IgD-negative memory B cell (primary cell): Measurements from ENCODE around the gene SLC6A5. TPM values are rescaled to one million over a fixed set of nuclear protein-coding genes. Genes with fewer than 3 reads are reported as not detected.
A peak's percentile ranks its signal among the peaks of the same experiment; 100 is the strongest.
"Not testable (repeated sequence)": the region's sequence is repeated elsewhere in the genome, so short reads cannot be mapped to it uniquely, and the experiment has no call there.

Source experiments
- H3K27ac Mint-ChIP-seq, 3 donors: one replicate each; pipeline ENCODE4 v1.8.0; 2020 to 2022; ENCODE audit warnings: mild to moderate bottlenecking in 3 of 3, mixed read lengths in 3 of 3, moderate library complexity in 1 of 3
- H3K27me3 Mint-ChIP-seq: one replicate; pipeline ENCODE4 v1.8.0; 2021; ENCODE audit warnings: mixed read lengths
- H3K36me3 Mint-ChIP-seq: one replicate; pipeline ENCODE4 v1.8.0; 2020; ENCODE audit warnings: mild to moderate bottlenecking, mixed read lengths
- H3K4me1 Mint-ChIP-seq, 3 donors: one replicate each; pipeline ENCODE4 v1.8.0; 2020 to 2022; ENCODE audit warnings: mixed read lengths in 3 of 3, mild to moderate bottlenecking in 1 of 3
- H3K4me3 Mint-ChIP-seq, 4 donors: one replicate each; pipeline ENCODE4 v1.8.0; 2020 to 2022; ENCODE audit warnings: mild to moderate bottlenecking in 4 of 4, mixed read lengths in 4 of 4, moderate library complexity in 3 of 4
- H3K9me3 Mint-ChIP-seq, 3 donors: one replicate each; pipeline ENCODE4 v1.8.0; 2020 to 2021; ENCODE audit warnings: mixed read lengths in 3 of 3, mild to moderate bottlenecking in 1 of 3
- polyA plus RNA-seq: library from polyadenylated mRNA; unstranded; fragments of 300-500 nt; fragmentation: Illumina TruSeq; gene quantifications from one replicate; pipeline ENCODE4 v1.2.3, GENCODE V29; 2021

The SLC6A5 gene
- not detected for polyA plus RNA-seq

GRCh38 chr11:20599221-20600019, at the start of gene SLC6A5:
Gene SLC6A5 (plus strand): TSS chr11:20599608. CDS start chr11:20599673, 65 bp downstream.
- Mint-ChIP-seq H3K27ac (peak within 1 kb of the TSS in 1 of 3 donors; percentile 84), H3K4me3 (peak within 1 kb of the TSS in 2 of 4 donors; percentile 18 to 28), H3K36me3 (no peaks in the 10 kb centered on the region), H3K9me3 (peaks cover 0 to 18% (median 1%) of the 10 kb centered on the region in 3 donors), H3K27me3 (peaks cover 76% of the 10 kb centered on the region), H3K4me1 (peaks cover 0 to 6% (median 2%) of the 10 kb centered on the region in 3 donors)

DNA sequence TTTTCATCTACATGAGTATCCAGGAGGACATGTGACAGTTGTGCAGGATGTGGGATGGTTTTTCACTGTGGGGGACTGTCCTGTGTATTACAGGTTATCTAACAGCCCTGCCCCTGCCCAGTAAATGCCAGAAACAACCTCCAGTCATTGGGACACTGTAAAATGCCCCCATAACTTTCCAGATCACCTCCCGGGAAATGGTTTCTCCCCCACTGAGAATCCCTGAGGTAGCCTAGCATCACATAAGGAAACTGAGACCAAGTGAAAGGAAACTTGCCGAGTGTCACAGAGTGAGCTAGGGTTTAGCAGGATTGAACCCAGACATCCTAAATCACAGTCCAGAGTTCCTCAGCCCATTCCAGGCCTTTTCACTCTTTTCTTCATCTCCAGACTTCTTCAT, 48.3 kb upstream of the SLC6A5 start:
- H3K9me3 Mint-ChIP-seq: peaks cover under 1 to 8% (median 3%) of the 10 kb centered on the region in 3 donors
- no peak overlapping the region for H3K4me3 Mint-ChIP-seq
- no peaks in the 10 kb centered on the region for H3K27me3 Mint-ChIP-seq
- H3K27ac Mint-ChIP-seq: no peak overlapping the region
- H3K4me1 Mint-ChIP-seq: no peaks in the 10 kb centered on the region
- H3K36me3 Mint-ChIP-seq: no peaks in the 10 kb centered on the region

GRCh38 chr11:20555783-20556182, 43.6 kb upstream of the SLC6A5 start:
- H3K4me3 Mint-ChIP-seq: no peak overlapping the region
- H3K27ac Mint-ChIP-seq: no peak overlapping the region
- peaks cover 3 to 14% (median 8%) of the 10 kb centered on the region in 3 donors for H3K9me3 Mint-ChIP-seq
- H3K27me3 Mint-ChIP-seq: peaks cover 2% of the 10 kb centered on the region
- H3K36me3 Mint-ChIP-seq: no peaks in the 10 kb centered on the region
- H3K4me1 Mint-ChIP-seq: no peaks in the 10 kb centered on the region

DNA sequence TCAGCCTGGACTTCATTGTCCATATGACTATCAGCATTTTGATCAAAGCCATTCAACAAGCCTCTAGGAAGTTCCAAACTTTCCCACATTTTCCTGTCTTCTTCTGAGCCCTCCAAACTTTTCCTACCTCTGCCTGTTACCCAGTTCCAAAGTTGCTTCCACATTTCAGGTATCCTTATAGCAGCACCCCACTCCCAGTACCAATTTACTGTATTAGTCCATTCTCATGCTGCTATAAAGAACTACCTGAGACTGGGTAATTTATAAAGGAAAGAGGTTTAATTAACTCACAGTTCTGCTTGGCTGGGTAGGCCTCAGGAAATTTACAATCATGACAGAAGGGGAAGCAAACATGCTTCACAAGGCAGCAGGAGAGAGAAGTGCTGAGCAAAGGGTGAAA, 43.0 kb upstream of the SLC6A5 start:
- H3K36me3 Mint-ChIP-seq, H3K27me3 Mint-ChIP-seq, H3K4me1 Mint-ChIP-seq, H3K27ac Mint-ChIP-seq, H3K4me3 Mint-ChIP-seq: not testable (repeated sequence)
- H3K9me3 Mint-ChIP-seq: peaks cover 3 to 14% (median 8%) of the 10 kb centered on the region in 3 donors

DNA sequence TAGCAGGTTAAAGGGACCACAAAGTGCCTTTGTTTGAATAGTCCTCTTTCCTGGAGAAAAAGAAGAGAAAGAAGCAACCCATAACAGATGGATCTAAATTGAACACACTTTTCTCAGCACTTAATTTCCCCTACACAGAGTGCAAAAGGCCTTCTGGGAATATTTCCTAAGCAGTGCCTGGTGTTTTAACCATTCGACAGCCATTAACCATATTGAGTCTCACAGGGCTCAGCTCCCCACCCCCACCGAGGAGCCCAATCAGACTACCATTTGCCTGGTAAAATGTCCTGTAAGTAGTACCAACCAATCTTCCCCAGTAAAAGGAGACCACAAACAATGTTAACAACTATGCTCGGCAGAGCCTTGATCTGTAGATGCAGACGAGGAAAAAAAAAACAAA, 40.7 kb upstream of the SLC6A5 start:
- Mint-ChIP-seq H3K9me3 (peaks cover 3 to 14% (median 8%) of the 10 kb centered on the region in 3 donors), H3K27me3 (peaks cover 2% of the 10 kb centered on the region), H3K4me1 (no peaks in the 10 kb centered on the region), H3K27ac (no peak overlapping the region), H3K4me3 (peak overlapping the region in 1 of 4 donors; percentile 15), H3K36me3 (no peaks in the 10 kb centered on the region)

GRCh38 chr11:20559523-20560300, 39.7 kb upstream of the SLC6A5 start:
- no peak overlapping the region for H3K27ac Mint-ChIP-seq
- H3K36me3 Mint-ChIP-seq: no peaks in the 10 kb centered on the region
- H3K27me3 Mint-ChIP-seq: peaks cover 2% of the 10 kb centered on the region
- H3K9me3 Mint-ChIP-seq: peaks cover 3 to 14% (median 8%) of the 10 kb centered on the region in 3 donors
- no peaks in the 10 kb centered on the region for H3K4me1 Mint-ChIP-seq
- no peak overlapping the region for H3K4me3 Mint-ChIP-seq

DNA sequence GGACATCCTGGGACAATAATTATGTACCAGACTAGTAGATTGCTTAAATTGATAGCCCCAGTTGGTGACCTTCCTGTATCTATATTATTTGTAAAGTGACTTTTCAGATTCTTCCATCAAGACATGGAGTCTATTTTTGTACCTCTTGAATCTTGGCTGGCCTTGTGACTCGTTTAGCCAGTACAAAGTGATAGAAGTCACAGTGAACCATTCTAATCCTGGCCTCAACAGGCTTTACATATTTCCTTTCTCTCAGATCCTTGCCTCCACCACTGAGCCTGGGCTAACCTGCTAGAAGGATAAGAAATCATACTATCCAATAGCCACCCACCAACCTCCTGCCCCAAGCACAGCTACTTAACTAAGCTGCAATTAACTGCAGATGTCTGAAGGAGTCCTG, 37.5 kb upstream of the SLC6A5 start:
- H3K4me3 Mint-ChIP-seq: no peak overlapping the region
- no peaks in the 10 kb centered on the region for H3K9me3 Mint-ChIP-seq
- H3K27ac Mint-ChIP-seq: no peak overlapping the region
- no peaks in the 10 kb centered on the region for H3K4me1 Mint-ChIP-seq
- peaks cover 2% of the 10 kb centered on the region for H3K27me3 Mint-ChIP-seq
- H3K36me3 Mint-ChIP-seq: no peaks in the 10 kb centered on the region

GRCh38 chr11:20563866-20564265, 35.5 kb upstream of the SLC6A5 start:
- no peak overlapping the region for H3K4me3 Mint-ChIP-seq

DNA sequence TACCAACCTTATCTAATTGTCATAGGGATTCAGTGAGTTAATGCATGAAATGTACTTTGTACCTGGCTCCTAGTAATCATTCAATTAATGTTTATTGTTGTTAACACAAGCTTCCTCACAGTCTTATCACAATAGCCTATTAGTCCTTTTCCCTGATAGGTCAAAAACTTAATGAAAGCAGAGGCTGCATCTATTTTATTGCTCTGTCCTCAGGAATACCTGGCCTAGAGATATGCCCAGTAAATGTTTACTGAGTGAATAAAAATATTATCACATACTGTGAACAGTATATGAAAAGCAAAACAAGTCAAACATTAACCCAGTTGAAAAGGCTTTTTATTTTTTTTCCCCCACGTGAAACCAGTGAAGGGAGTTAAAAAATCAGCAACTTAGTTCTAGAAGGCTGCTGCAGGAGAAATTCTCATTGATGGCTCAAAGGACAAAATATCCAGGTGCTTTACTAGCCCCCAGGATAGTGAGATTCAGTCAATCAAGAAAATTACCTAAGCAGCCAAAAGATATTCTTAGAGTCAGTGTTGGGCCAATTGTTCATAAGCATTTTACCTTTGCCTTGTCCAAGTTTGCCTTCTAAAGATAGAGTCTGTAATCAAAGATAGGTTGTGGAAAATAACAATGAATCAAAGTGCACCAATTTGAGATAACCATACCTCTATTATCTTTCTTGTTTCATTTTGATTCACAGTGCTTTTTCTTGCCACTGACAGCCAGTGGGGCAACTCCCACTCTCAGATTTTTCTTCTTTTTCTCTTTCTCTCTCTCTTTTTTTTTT, 34.4 kb upstream of the SLC6A5 start:
- H3K4me1 Mint-ChIP-seq: no peaks in the 10 kb centered on the region
- peaks cover 3% of the 10 kb centered on the region for H3K27me3 Mint-ChIP-seq
- peaks cover 3% of the 10 kb centered on the region for H3K36me3 Mint-ChIP-seq
- no peak overlapping the region for H3K4me3 Mint-ChIP-seq
- peaks cover 0 to 4% (median 2%) of the 10 kb centered on the region in 3 donors for H3K9me3 Mint-ChIP-seq
- no peak overlapping the region for H3K27ac Mint-ChIP-seq

More at GRCh38 chr11:20563866-20564265, 35.5 kb upstream of the SLC6A5 start:
- peaks cover 2% of the 10 kb centered on the region for H3K36me3 Mint-ChIP-seq
- H3K9me3 Mint-ChIP-seq: peaks cover 0 to 4% (median 2%) of the 10 kb centered on the region in 3 donors
- H3K27me3 Mint-ChIP-seq: peaks cover 5% of the 10 kb centered on the region
- H3K27ac Mint-ChIP-seq: no peak overlapping the region
- no peaks in the 10 kb centered on the region for H3K4me1 Mint-ChIP-seq

DNA sequence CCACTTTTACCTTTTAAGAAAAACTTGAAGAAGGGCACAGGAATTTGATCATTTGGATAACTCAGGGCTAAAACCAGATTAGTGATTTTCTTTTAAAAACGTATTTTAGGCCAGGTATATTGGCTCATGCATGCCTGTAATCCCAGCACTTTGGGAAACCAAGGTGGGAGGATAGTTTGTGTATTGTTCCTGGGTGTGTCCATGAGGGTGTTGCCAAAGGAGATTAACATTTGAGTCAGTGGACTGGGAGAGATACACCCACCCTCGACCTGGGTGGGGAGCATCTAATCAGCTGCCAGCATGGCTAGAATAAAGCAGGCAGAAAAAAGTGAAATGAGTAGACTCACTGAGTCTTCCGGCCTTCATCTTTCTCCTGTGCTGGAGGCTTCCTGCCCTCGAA, 33.3 kb upstream of the SLC6A5 start:
- H3K27ac Mint-ChIP-seq, H3K4me3 Mint-ChIP-seq, H3K36me3 Mint-ChIP-seq, H3K27me3 Mint-ChIP-seq, H3K4me1 Mint-ChIP-seq, H3K9me3 Mint-ChIP-seq: not testable (repeated sequence)

DNA sequence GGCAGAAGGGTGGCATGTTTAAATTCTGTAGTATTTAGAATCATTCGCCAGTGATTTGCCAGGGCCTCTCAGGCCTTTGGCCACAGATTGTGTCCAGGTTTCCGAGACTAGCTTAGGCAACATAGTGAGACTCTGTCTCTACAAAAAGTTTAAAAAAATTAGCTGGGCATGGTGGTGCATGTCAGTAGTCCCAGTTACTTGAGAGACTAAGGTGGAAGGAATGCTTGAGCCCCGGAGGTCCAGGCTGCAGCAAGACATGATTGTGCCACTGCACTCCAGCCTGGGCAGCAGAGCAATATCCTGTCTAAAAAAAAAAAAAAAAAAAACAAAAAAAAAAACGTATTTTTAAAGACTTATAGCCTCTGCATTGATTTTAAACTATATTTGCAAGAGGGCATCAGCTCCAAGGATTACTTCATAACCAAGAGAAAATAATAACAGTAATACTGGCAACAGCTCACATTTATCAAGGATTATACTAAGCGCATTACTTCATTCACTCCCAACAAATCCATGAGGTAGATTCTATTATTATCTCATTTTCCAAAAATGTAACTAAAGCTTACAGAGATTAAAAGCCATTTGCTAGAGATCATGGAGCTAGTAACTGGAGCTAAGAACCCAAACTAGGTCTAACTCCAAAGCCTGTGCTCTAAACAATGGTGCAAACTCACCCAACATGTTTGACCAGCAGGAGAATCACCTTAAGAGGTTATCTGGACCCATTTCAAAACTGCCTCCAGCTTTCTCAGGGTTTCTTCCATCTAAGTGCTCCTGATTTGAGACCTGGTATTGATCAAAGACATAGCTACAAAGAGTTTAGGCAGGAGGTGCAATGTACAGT, 32.6 kb upstream of the SLC6A5 start:
- H3K27me3 Mint-ChIP-seq: peaks cover 3% of the 10 kb centered on the region
- no peaks in the 10 kb centered on the region for H3K4me1 Mint-ChIP-seq
- H3K27ac Mint-ChIP-seq: no peak overlapping the region

GRCh38 chr11:20579725-20580124, 19.7 kb upstream of the SLC6A5 start:
- not testable (repeated sequence) for H3K9me3 Mint-ChIP-seq, H3K27ac Mint-ChIP-seq, H3K27me3 Mint-ChIP-seq, H3K36me3 Mint-ChIP-seq, H3K4me3 Mint-ChIP-seq, H3K4me1 Mint-ChIP-seq

More for the DNA sequence above, 32.6 kb upstream of the SLC6A5 start:
- Mint-ChIP-seq H3K9me3 (peaks cover 0 to 4% (median 2%) of the 10 kb centered on the region in 3 donors), H3K36me3 (peaks cover 3% of the 10 kb centered on the region), H3K4me3 (no peak overlapping the region)

DNA sequence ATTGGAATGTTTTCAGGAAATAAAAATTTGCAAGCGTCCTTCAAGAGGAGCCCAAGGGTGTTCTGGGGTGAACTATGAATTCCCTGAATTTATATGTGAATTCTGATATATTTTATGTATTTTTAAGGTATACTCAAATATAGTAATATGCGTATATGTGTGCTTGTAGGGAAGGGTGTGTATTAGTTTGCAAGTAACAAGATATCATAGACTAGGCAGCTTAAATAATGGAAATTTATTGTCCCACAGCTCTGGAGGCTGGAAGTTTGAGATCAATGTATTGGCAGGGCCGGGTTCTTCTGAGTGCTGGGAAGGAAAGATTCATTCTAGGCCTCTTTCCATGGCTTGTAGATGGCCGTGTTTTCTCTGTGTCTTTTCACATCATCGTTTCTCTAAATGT, 16.2 kb upstream of the SLC6A5 start:
- Mint-ChIP-seq H3K27me3 (peaks cover 5% of the 10 kb centered on the region), H3K36me3 (no peaks in the 10 kb centered on the region), H3K4me3 (no peak overlapping the region), H3K9me3 (peaks cover 4 to 7% (median 4%) of the 10 kb centered on the region in 3 donors), H3K4me1 (no peaks in the 10 kb centered on the region), H3K27ac (no peak overlapping the region)

DNA sequence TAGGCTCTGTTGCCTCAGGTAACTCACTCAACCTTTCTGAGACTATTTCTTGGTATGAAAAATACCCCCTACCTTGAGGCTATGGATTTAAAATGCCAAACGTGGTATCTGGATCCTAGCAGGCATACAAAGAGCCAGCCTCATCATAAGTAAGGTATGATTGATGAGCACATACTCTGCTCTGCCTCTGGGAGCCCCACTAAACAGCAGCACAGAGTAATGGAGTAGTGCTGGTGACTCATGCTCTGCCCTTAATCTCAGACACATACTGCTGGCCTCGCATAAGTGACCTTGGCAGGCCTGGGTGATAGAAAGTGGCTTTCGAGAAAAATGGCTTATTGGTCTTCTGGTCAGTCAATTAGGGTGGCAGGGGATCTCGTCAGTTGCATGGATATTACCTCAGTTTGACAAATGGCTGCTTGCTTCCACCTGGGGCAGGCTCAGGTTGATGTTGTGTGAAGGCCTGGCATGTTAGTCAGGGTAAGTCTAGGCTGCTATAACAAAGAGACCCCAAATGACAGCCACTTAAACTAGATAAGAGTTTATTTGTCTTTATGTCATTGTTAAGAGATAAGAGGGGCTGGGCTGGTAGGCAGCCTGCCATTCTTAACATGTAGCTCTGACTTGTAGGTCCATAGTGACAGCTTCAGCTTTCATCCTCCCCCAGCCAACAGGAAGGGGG, 15.2 kb upstream of the SLC6A5 start:
- no peak overlapping the region for H3K27ac Mint-ChIP-seq
- H3K27me3 Mint-ChIP-seq: peaks cover 5% of the 10 kb centered on the region
- no peak overlapping the region for H3K4me3 Mint-ChIP-seq
- H3K9me3 Mint-ChIP-seq: peaks cover 2 to 5% (median 4%) of the 10 kb centered on the region in 3 donors
- H3K4me1 Mint-ChIP-seq: no peaks in the 10 kb centered on the region
- H3K36me3 Mint-ChIP-seq: no peaks in the 10 kb centered on the region
